DMS 273 (cell line): Measurements from ENCODE around the gene CD300LG.
"Not testable (repeated sequence)": the region's sequence is repeated elsewhere in the genome, so short reads cannot be mapped to it uniquely, and the experiment has no call there.

ENCODE experiments used
- DNase-seq: peaks from one replicate; lab custom pipeline; 2025; ENCODE audit not compliant: unreplicated experiment; lab: John Stamatoyannopoulos, UW

CD300LG gene

GRCh38 chr17:43877451-43878155, 30.6 kb downstream of the CD300LG start:
- no peak for DNase-seq

- peak; percentile 90 for DNase-seq
Observed at GRCh38 chr17:43878260-43879175, 31.5 kb downstream of the CD300LG start.

GRCh38 chr17:43879723-43880419, 32.9 kb downstream of the CD300LG start:
- DNase-seq: no peak

- DNase-seq: peak; percentile 83
Observed at GRCh38 chr17:43880420-43880991, 33.5 kb downstream of the CD300LG start.

GRCh38 chr17:43881181-43881580, 34.2 kb downstream of the CD300LG start:
- no peak for DNase-seq

GRCh38 chr17:43881758-43882505, 35.0 kb downstream of the CD300LG start:
- no peak for DNase-seq

- DNase-seq: no peak
Observed at GRCh38 chr17:43882761-43883415, 35.9 kb downstream of the CD300LG start.

- DNase-seq: no peak
Observed at GRCh38 chr17:43888548-43888947, 41.6 kb downstream of the CD300LG start.

- no peak for DNase-seq
Observed at GRCh38 chr17:43890240-43890639, 43.3 kb downstream of the CD300LG start.

GRCh38 chr17:43891851-43892646, 45.1 kb downstream of the CD300LG start:
- no peak for DNase-seq

- no peak for DNase-seq
Observed at GRCh38 chr17:43892647-43892952, 45.6 kb downstream of the CD300LG start.

GRCh38 chr17:43894494-43894893, 47.5 kb downstream of the CD300LG start:
- DNase-seq: not testable (repeated sequence)

GRCh38 chr17:43897831-43898230, 50.9 kb downstream of the CD300LG start:
- no peak for DNase-seq

- peak; percentile 65 for DNase-seq
Observed at GRCh38 chr17:43898446-43898845, 51.5 kb downstream of the CD300LG start.

GRCh38 chr17:43900183-43900857, 53.3 kb downstream of the CD300LG start:
- peak; percentile 97 for DNase-seq

GRCh38 chr17:43900858-43901754, 54.1 kb downstream of the CD300LG start:
- peak; percentile 52 for DNase-seq

GRCh38 chr17:43901861-43902589, 55.0 kb downstream of the CD300LG start:
- DNase-seq: no peak
